H1 (cell line): ENCODE data around the gene CREBZF. TPM values are rescaled to one million over a fixed set of nuclear protein-coding genes. Genes with fewer than 3 reads are reported as not detected.

ENCODE experiments used
- CTCF ChIA-PET: fragments of 300-600 bp; sonication (Branson Sonifier 250); formaldehyde crosslinking; loops from one replicate; lab custom pipeline; 2021; ENCODE audit not compliant: partially characterized antibody; lab: Charles Lee
- POLR2A ChIA-PET: fragments of 300-600 bp; sonication (Branson Sonifier 250); formaldehyde crosslinking; loops from one replicate; lab custom pipeline; 2021; ENCODE audit warnings: inconsistent platforms; ENCODE audit not compliant: partially characterized antibody; lab: Charles Lee
- DNase-seq, 2 experiments: peaks; one replicate each; pipeline versions ENCODE4 v3.0.0 to v3.0.0-alpha.2; 2010 to 2022; ENCODE audit warnings: low spot score in 2 of 2, low read depth in 1 of 2, mixed read lengths in 1 of 2
- FAIRE-seq: peaks from 2 replicates; lab custom pipeline; 2011; peaks lifted over from hg19 to GRCh38; lab: Jason Lieb, UNC
- H2AFZ ChIP-seq: 2 replicates; pipeline ENCODE4 v1.8.1; 2012; ENCODE audit warnings: low read length, inconsistent platforms
- H2AK5ac ChIP-seq: 2 replicates; pipeline ENCODE4 v1.6.1; 2013; ENCODE audit warnings: low read depth, low read length
- H2BK120ac ChIP-seq: replicated peaks from 2 replicates; pipeline ENCODE3; 2013; ENCODE audit warnings: low read depth, low read length, inconsistent platforms
- H2BK12ac ChIP-seq: 2 replicates; pipeline ENCODE4 v1.6.1; 2013; ENCODE audit warnings: low read depth, low read length
- H2BK15ac ChIP-seq: 2 replicates; pipeline ENCODE4 v1.6.1; 2013; ENCODE audit warnings: low read length
- H2BK20ac ChIP-seq: 2 replicates; pipeline ENCODE4 v1.6.1; 2013; ENCODE audit warnings: low read length
- H2BK5ac ChIP-seq: 2 replicates; pipeline ENCODE4 v1.6.1; 2013; ENCODE audit warnings: low read depth, low read length
- H3K14ac ChIP-seq: 2 replicates; pipeline ENCODE4 v1.6.1; 2013; ENCODE audit warnings: inconsistent platforms; ENCODE audit not compliant: insufficient read length
- H3K18ac ChIP-seq: 2 replicates; pipeline ENCODE4 v1.6.1; 2013; ENCODE audit warnings: low read length; ENCODE audit errors: extremely low read depth
- H3K23ac ChIP-seq: 2 replicates; pipeline ENCODE4 v1.6.1; 2013; ENCODE audit warnings: inconsistent platforms; ENCODE audit not compliant: insufficient read length
- H3K23me2 ChIP-seq: 2 replicates; pipeline ENCODE4 v1.6.1; 2013; ENCODE audit warnings: low read depth, low read length
- H3K27ac ChIP-seq: 2 replicates; pipeline ENCODE4 v1.6.1; 2011; ENCODE audit warnings: low read depth, low read length, inconsistent platforms
- H3K27me3 ChIP-seq, 4 experiments: replicated peaks in 1 of 4; 1 replicate in 1 of 4; 2 replicates in 3 of 4; pipeline versions ENCODE4 v1.6.1 to v1.8.1; 2011 to 2013; ENCODE audit warnings: low read length in 3 of 4, mild to moderate bottlenecking in 3 of 4, inconsistent platforms in 2 of 4, mixed read lengths in 2 of 4, moderate library complexity in 1 of 4; ENCODE audit not compliant: control insufficient read depth in 3 of 4, insufficient read depth in 3 of 4; ENCODE audit errors: extremely low read depth in 1 of 4
- H3K36me3 ChIP-seq, 4 experiments: 2 replicates each; pipeline versions ENCODE4 v1.6.1 to v1.8.1; 2011 to 2013; ENCODE audit warnings: mild to moderate bottlenecking in 4 of 4, low read length in 3 of 4, moderate library complexity in 2 of 4, control low read depth in 1 of 4, inconsistent platforms in 1 of 4; ENCODE audit not compliant: insufficient read depth in 4 of 4, control insufficient read depth in 2 of 4
- H3K4ac ChIP-seq: replicated peaks from 2 replicates; pipeline ENCODE3; 2013; ENCODE audit warnings: low read length, low read depth, mixed read lengths, inconsistent platforms; ENCODE audit not compliant: insufficient read length
- H3K4me1 ChIP-seq, 4 experiments: replicated peaks in 1 of 4; 1 replicate in 1 of 4; 2 replicates in 3 of 4; pipeline versions ENCODE4 v1.6.1 to v1.8.1; 2011 to 2013; ENCODE audit warnings: low read length in 3 of 4, inconsistent platforms in 2 of 4, mixed read lengths in 1 of 4; ENCODE audit not compliant: insufficient read depth in 4 of 4, control insufficient read depth in 3 of 4
- H3K4me2 ChIP-seq, 2 experiments: 2 replicates each; pipeline versions ENCODE4 v1.6.1 to v1.8.1; 2011 to 2013; ENCODE audit warnings: low read depth in 2 of 2, low read length in 2 of 2, control low read depth in 1 of 2, inconsistent platforms in 1 of 2, mild to moderate bottlenecking in 1 of 2; ENCODE audit not compliant: insufficient read depth in 1 of 2
- H3K4me3 ChIP-seq, 4 experiments: fragments of 200-600, 300-600 bp in 1 of 4; sonication (generic), shearing (Covaris generic), sonication (Bioruptor Twin) in 1 of 4; 2 replicates each; pipeline versions ENCODE4 v1.5.1 to v1.8.1; 2011 to 2016; ENCODE audit warnings: low read length in 4 of 4, low read depth in 3 of 4, control low read depth in 2 of 4, inconsistent platforms in 2 of 4, mild to moderate bottlenecking in 2 of 4, mixed read lengths in 1 of 4, moderate library complexity in 1 of 4; ENCODE audit not compliant: insufficient read depth in 2 of 4; ENCODE audit errors: extremely low read depth in 1 of 4
- H3K56ac ChIP-seq: replicated peaks from 2 replicates; pipeline ENCODE3; 2013; ENCODE audit warnings: low read depth, mild to moderate bottlenecking, mixed read lengths, low read length, inconsistent platforms; ENCODE audit not compliant: insufficient read length
- H3K79me1 ChIP-seq: 2 replicates; pipeline ENCODE4 v1.6.1; 2013; ENCODE audit warnings: low read depth, low read length, control low read depth
- H3K79me2 ChIP-seq, 2 experiments: 2 replicates each; pipeline versions ENCODE4 v1.6.1 to v1.8.1; 2012 to 2013; ENCODE audit warnings: low read length in 2 of 2, mild to moderate bottlenecking in 2 of 2, inconsistent platforms in 1 of 2; ENCODE audit not compliant: insufficient read depth in 2 of 2, control insufficient read depth in 1 of 2
- H3K9ac ChIP-seq, 4 experiments: replicated peaks in 1 of 4; 1 replicate in 1 of 4; 2 replicates in 3 of 4; pipeline versions ENCODE4 v1.6.1 to v1.8.1; 2011 to 2013; ENCODE audit warnings: low read depth in 3 of 4, low read length in 3 of 4, control low read depth in 2 of 4, mild to moderate bottlenecking in 2 of 4, moderate library complexity in 2 of 4, inconsistent platforms in 1 of 4; ENCODE audit errors: extremely low read depth in 1 of 4
- H3K9me3 ChIP-seq, 2 experiments: 2 replicates each; pipeline versions ENCODE4 v1.6.1 to v1.8.1; 2012 to 2013; ENCODE audit warnings: mild to moderate bottlenecking in 2 of 2, moderate library complexity in 2 of 2, control low read depth in 1 of 2, inconsistent platforms in 1 of 2, low read depth in 1 of 2, low read length in 1 of 2, mixed read lengths in 1 of 2; ENCODE audit not compliant: insufficient read depth in 2 of 2
- H4K20me1 ChIP-seq, 2 experiments: replicated peaks in 1 of 2; 2 replicates each; pipeline versions ENCODE3 to v1.8.1; 2011 to 2013; ENCODE audit warnings: inconsistent platforms in 2 of 2, low read length in 2 of 2, mild to moderate bottlenecking in 1 of 2; ENCODE audit not compliant: insufficient read depth in 2 of 2, control insufficient read depth in 1 of 2
- H4K5ac ChIP-seq: 2 replicates; pipeline ENCODE4 v1.6.1; 2013; ENCODE audit warnings: low read length, low read depth, mixed read lengths, inconsistent platforms; ENCODE audit not compliant: insufficient read length
- H4K8ac ChIP-seq: 2 replicates; pipeline ENCODE4 v1.8.0; 2013; ENCODE audit warnings: mild to moderate bottlenecking, moderate library complexity, low read length, inconsistent platforms; ENCODE audit not compliant: insufficient read depth; ENCODE audit errors: extremely low read depth
- H4K91ac ChIP-seq: replicated peaks from 2 replicates; pipeline ENCODE3; 2013; ENCODE audit warnings: low read length, mixed read lengths, inconsistent platforms; ENCODE audit not compliant: insufficient read length
- CBX5 ChIP-seq: fragments of 300-800, 300-1000 bp; sonication (generic); IDR thresholded peaks from 2 replicates; pipeline ENCODE4 v1.7.1; 2016; ENCODE audit warnings: antibody characterized with exemption, low read length, low read depth
- CEBPB ChIP-seq: IDR thresholded peaks from 2 replicates; pipeline ENCODE4 v1.6.1; 2012; ENCODE audit warnings: low read depth, low read length
- JUN ChIP-seq: IDR thresholded peaks from 2 replicates; pipeline ENCODE4 v1.6.1; 2011; ENCODE audit warnings: low read depth, mild to moderate bottlenecking, improper control_type of control experiment, low read length
- JUND ChIP-seq: IDR thresholded peaks from 2 replicates; pipeline ENCODE4 v1.6.1; 2011; ENCODE audit warnings: mild to moderate bottlenecking, improper control_type of control experiment, low read length
- RAD21 ChIP-seq, 2 experiments: IDR thresholded peaks in 1 of 2; conservative IDR thresholded peaks in 1 of 2; 2 replicates each; pipeline ENCODE4 v1.6.1; 2011; ENCODE audit warnings: low read depth in 2 of 2, low read length in 2 of 2, improper control_type of control experiment in 1 of 2, inconsistent platforms in 1 of 2, mild to moderate bottlenecking in 1 of 2, moderate library complexity in 1 of 2
- RFX5 ChIP-seq: IDR thresholded peaks from 2 replicates; pipeline ENCODE4 v1.6.1; 2011; ENCODE audit warnings: low read depth, low read length, improper control_type of control experiment, borderline replicate concordance
- SAP30 ChIP-seq: fragments of 300-600 bp; sonication (generic); IDR thresholded peaks from 2 replicates; pipeline ENCODE4 v1.7.1; 2012; ENCODE audit warnings: low read length, moderate library complexity, mild to moderate bottlenecking, inconsistent platforms; ENCODE audit not compliant: insufficient read depth, insufficient replicate concordance
- SIX5 ChIP-seq: IDR thresholded peaks from 2 replicates; pipeline ENCODE4 v1.6.1; 2011; ENCODE audit warnings: mild to moderate bottlenecking, low read depth, low read length
- SUZ12 ChIP-seq: fragments of 200-600 bp; sonication (generic); IDR thresholded peaks from 2 replicates; pipeline ENCODE4 v1.6.1; 2012; ENCODE audit warnings: mild to moderate bottlenecking, inconsistent platforms, low read length, moderate library complexity, mixed read lengths
- TBP ChIP-seq: IDR thresholded peaks from 2 replicates; pipeline ENCODE4 v1.6.1; 2011; ENCODE audit warnings: low read depth, low read length, improper control_type of control experiment
- WGBS, 2 experiments: shearing (Covaris generic) in 1 of 2; methylation state at CpG; one replicate each; pipeline versions ENCODE4 v1.1.6 to v1.1.7; 2013 to 2015; ENCODE audit warnings: low lambda C conversion rate in 2 of 2, mixed read lengths in 2 of 2, inconsistent platforms in 1 of 2, low coverage in 1 of 2, missing lambda C conversion rate in 1 of 2; ENCODE audit not compliant: insufficient replicate concordance in 2 of 2, insufficient coverage in 1 of 2, insufficient read length in 1 of 2; ENCODE audit errors: extremely low coverage in 1 of 2, missing lambda C conversion rate in 1 of 2; 5-methylcytosine and 5-hydroxymethylcytosine counted together
- polyA plus RNA-seq, 7 experiments: library from polyadenylated mRNA; depleted of rRNA in 3 of 7; stranded (reverse) in 5 of 7; unstranded in 2 of 7; fragments of >200 nt in 5 of 7; fragments of 200-250 nt in 2 of 7; gene quantifications; 1 replicate in 5 of 7; 2 replicates in 1 of 7; 4 replicates in 1 of 7; pipeline versions ENCODE4 v1.2.1 to v1.2.3, GENCODE V29; 2011 to 2013; ENCODE audit warnings: missing spikeins in 2 of 7, mixed read lengths in 2 of 7
- total RNA-seq: library from RNA; stranded (reverse); fragmentation: NEBNext Ultra II Directional; extraction: Animal tissue kit (Norgen Biotek cat#: 25700); gene quantifications from 2 replicates; pipeline ENCODE4 v1.2.1, GENCODE V29; 2021
- TF ChIP-seq, protein P1 (sequence below): IDR thresholded peaks from 2 replicates; pipeline ENCODE4 v1.6.1; 2012; ENCODE audit warnings: low read length, inconsistent platforms

Gene CREBZF
- total and polyA plus RNA-seq, 2 of the 8 experiments (the other 6 are each of a cell fraction or from before 2014, with no cell fraction given): 15.4 to 44.9 TPM

DNA sequence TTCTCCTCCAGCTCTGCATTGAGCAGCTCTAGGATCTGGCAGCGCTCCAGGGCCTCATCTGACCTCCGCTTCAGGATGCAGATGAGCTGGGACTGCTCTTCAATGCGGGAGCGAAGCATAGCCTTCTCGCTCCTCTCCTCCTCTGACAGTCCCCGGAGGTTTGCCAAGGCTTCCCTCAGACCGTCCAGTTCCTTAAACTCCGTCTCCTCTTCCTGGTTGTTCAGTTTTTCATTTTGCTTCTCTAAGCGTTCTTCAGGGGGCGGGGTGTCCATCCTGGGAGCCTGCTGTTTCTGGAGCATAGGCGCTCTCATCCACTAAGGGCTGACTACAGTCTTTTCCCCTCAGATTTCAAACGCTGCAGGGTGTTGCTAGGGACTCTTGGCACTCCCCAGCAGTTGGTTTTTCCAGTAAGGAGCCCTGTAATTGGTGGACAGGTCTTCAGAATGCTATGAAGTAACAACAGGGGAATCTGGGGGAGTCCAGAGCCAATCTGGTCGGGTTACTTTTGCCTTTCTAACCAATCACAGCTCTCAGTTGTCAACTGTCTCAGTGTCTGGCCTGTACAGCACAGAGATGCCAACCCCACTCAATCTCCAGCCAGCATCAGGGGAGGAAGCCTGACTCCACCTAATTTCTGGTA is 21.0 kb upstream of the CREBZF start, which contains the start of gene CCDC89:
Gene CCDC89 (minus strand): TSS at position 376 of the 640 bp plus-strand sequence. CDS start 65 bp downstream, at position 311.
- DNase-seq (no peak), FAIRE-seq (no peak)
- Histone ChIP-seq H2BK20ac (no peak within 1 kb of the TSS), H3K27me3 (no peaks in the 10 kb centered on the region; a peak in 1 of 7 replicates), H2BK120ac (no peak within 1 kb of the TSS), H3K79me2 (no peaks in the 10 kb centered on the region), H3K4ac (no peak within 1 kb of the TSS), H4K20me1 (no peaks in the 10 kb centered on the region), H3K56ac (no peak within 1 kb of the TSS), H4K5ac (no peak within 1 kb of the TSS), H3K27ac (no peak within 1 kb of the TSS), H3K79me1 (no peaks in the 10 kb centered on the region), H3K9ac (no peak within 1 kb of the TSS), H2AFZ (peak within 1 kb of the TSS; percentile 72; the same call in 1 of the 2 replicates), H3K4me1 (peaks cover 0 to 3% (median 1%) of the 10 kb centered on the region in 4 experiments; a peak in 3 of 7 replicates), H2BK12ac (no peak within 1 kb of the TSS), H3K23ac (no peak within 1 kb of the TSS), H2BK5ac (no peak within 1 kb of the TSS), H2AK5ac (no peak within 1 kb of the TSS), H3K36me3 (no peaks in the 10 kb centered on the region), H3K4me3 (no peak within 1 kb of the TSS), H3K14ac (no peak within 1 kb of the TSS), H3K4me2 (no peak within 1 kb of the TSS), H3K23me2 (no peaks in the 10 kb centered on the region), H3K18ac (no peak within 1 kb of the TSS), H2BK15ac (no peak within 1 kb of the TSS; the same call in 1 of the 2 replicates), H4K8ac (no peak within 1 kb of the TSS), H4K91ac (no peak within 1 kb of the TSS), H3K9me3 (no peaks in the 10 kb centered on the region)
- WGBS, 2 experiments: 93% methylated on average over 13 of the region's 13 CpGs; no CpG with 5 or more reads in 1 of the 2 experiments
- ChIA-PET POLR2A (no interaction called here), CTCF (interaction anchor here (0.5 to 4.5 kb wide), 5 partner anchors 11 to 503 kb away, joined by 3 to 33 read pairs (median 3); partner anchors contain the start of gene SYTL2)
- no peak for TF ChIP-seq JUN
- no peak for TF ChIP-seq CEBPB
- no peak for TF ChIP-seq SIX5
- TF ChIP-seq CBX5: no peak
- no peak for TF ChIP-seq SUZ12
- TF ChIP-seq TBP: no peak
- TF ChIP-seq JUND: no peak
- no peak for TF ChIP-seq RFX5
- TF ChIP-seq, protein P1, sequence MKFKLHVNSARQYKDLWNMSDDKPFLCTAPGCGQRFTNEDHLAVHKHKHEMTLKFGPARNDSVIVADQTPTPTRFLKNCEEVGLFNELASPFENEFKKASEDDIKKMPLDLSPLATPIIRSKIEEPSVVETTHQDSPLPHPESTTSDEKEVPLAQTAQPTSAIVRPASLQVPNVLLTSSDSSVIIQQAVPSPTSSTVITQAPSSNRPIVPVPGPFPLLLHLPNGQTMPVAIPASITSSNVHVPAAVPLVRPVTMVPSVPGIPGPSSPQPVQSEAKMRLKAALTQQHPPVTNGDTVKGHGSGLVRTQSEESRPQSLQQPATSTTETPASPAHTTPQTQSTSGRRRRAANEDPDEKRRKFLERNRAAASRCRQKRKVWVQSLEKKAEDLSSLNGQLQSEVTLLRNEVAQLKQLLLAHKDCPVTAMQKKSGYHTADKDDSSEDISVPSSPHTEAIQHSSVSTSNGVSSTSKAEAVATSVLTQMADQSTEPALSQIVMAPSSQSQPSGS: no peak
- TF ChIP-seq RAD21 (IDR thresholded peaks at IDR 0.05 in 1 of 2, conservative IDR thresholded peaks at IDR 0.05 in 1 of 2; ENCODE audit: low read depth in 2 of 2, low read length in 2 of 2): no peak
- TF ChIP-seq SAP30: no peak
